Activated CD8-positive, alpha-beta T cell treated with anti-CD3 and anti-CD28 coated beads, Interleukin-2, amount 10 ng/mL, durations not matched to agents 7 days and 5 days (primary cell): Measurements from ENCODE around the gene ICAM1. TPM values are rescaled to one million over a fixed set of nuclear protein-coding genes. Genes with fewer than 3 reads are reported as not detected.
A peak's percentile ranks its signal among the peaks of the same experiment; 100 is the strongest.

Experiments used
- ATAC-seq: fragments of 150-1000 bp; cut with Tn5 transposase; one replicate; pipeline ENCODE4 v1.10.0; 2021; ENCODE audit warnings: moderate library complexity
- CTCF ChIA-PET: fragments of 350-600 bp; sonication (Branson Sonifier 250); formaldehyde crosslinking; loops from one replicate; lab custom pipeline; 2021; ENCODE audit warnings: antibody characterized with exemption; lab: Charles Lee
- POLR2A ChIA-PET: fragments of 350-600 bp; sonication (Branson Sonifier 250); formaldehyde crosslinking; loops from one replicate; lab custom pipeline; 2021; ENCODE audit warnings: antibody characterized with exemption; lab: Charles Lee
- DNase-seq: peaks from one replicate; pipeline ENCODE4 v3.0.0-alpha.2; 2020
- H3K27ac Mint-ChIP-seq: one replicate; pipeline ENCODE4 v1.8.0; 2021; ENCODE audit warnings: mild to moderate bottlenecking, mixed read lengths
- H3K27me3 Mint-ChIP-seq: one replicate; pipeline ENCODE4 v1.8.0; 2021; ENCODE audit warnings: low read depth, mixed read lengths
- H3K36me3 Mint-ChIP-seq: one replicate; pipeline ENCODE4 v1.8.0; 2021; ENCODE audit warnings: low read depth, mixed read lengths
- H3K4me1 Mint-ChIP-seq: one replicate; pipeline ENCODE4 v1.8.0; 2021; ENCODE audit warnings: low read depth, mixed read lengths
- H3K4me3 Mint-ChIP-seq: one replicate; pipeline ENCODE4 v1.8.0; 2021; ENCODE audit warnings: mild to moderate bottlenecking, mixed read lengths
- H3K9me3 Mint-ChIP-seq: one replicate; pipeline ENCODE4 v1.8.0; 2022; ENCODE audit warnings: mixed read lengths; ENCODE audit not compliant: insufficient read depth
- total RNA-seq, 2 experiments: library from RNA; stranded (reverse); gene quantifications; one replicate each; pipeline ENCODE4 v1.2.3, GENCODE V29; 2021

Gene ICAM1
- total RNA-seq, 2 experiments from 2014 or later: 10.7 to 11.1 TPM

- H3K36me3 Mint-ChIP-seq: peaks cover 36% of the 10 kb centered on the region
- no peak for ATAC-seq
- H3K27ac Mint-ChIP-seq: no peak overlapping the region
- no peaks in the 10 kb centered on the region for H3K27me3 Mint-ChIP-seq
- H3K4me1 Mint-ChIP-seq: peaks cover 17% of the 10 kb centered on the region
- POLR2A ChIA-PET: interaction anchor here (0.7 kb wide), 1 partner anchor 15 kb away, joined by 4 read pairs; no protein-coding TSS in a partner anchor
- no peaks in the 10 kb centered on the region for H3K9me3 Mint-ChIP-seq
- CTCF ChIA-PET: interaction anchor here (0.5 kb wide), 1 partner anchor 1440 kb away, joined by 3 read pairs; no protein-coding TSS in a partner anchor
- no peak for DNase-seq
- no peak overlapping the region for H3K4me3 Mint-ChIP-seq
These were observed 46.3 kb downstream of the ICAM1 start for GRCh38 chr19:10317045-10317856.

- H3K27me3 Mint-ChIP-seq: no peaks in the 10 kb centered on the region
- H3K4me1 Mint-ChIP-seq: peaks cover 17% of the 10 kb centered on the region
- H3K27ac Mint-ChIP-seq: no peak overlapping the region
- no peak overlapping the region for H3K4me3 Mint-ChIP-seq
- POLR2A ChIA-PET: interaction anchor here (1.4 kb wide), 1 partner anchor 12 kb away, joined by 4 read pairs; no protein-coding TSS in a partner anchor
- no peaks in the 10 kb centered on the region for H3K9me3 Mint-ChIP-seq
- H3K36me3 Mint-ChIP-seq: peaks cover 36% of the 10 kb centered on the region
- DNase-seq: no peak
- no peak for ATAC-seq
- CTCF ChIA-PET: no interaction called here
These were observed 47.0 kb downstream of the ICAM1 start for GRCh38 chr19:10317857-10318462.

- Mint-ChIP-seq H3K36me3 (peaks cover 40% of the 10 kb centered on the region), H3K27ac (no peak overlapping the region), H3K4me1 (peaks cover 17% of the 10 kb centered on the region), H3K4me3 (no peak overlapping the region), H3K9me3 (no peaks in the 10 kb centered on the region), H3K27me3 (no peaks in the 10 kb centered on the region)
- POLR2A ChIA-PET: interaction anchor here (1.4 kb wide), 1 partner anchor 11 kb away, joined by 4 read pairs; no protein-coding TSS in a partner anchor
- no peak for ATAC-seq
- DNase-seq: no peak
- CTCF ChIA-PET: no interaction called here
These were observed 48.1 kb downstream of the ICAM1 start for GRCh38 chr19:10318807-10319682.

GRCh38 chr19:10320602-10321416, 49.9 kb downstream of the ICAM1 start:
- Mint-ChIP-seq H3K9me3 (no peaks in the 10 kb centered on the region), H3K27me3 (no peaks in the 10 kb centered on the region), H3K4me1 (peaks cover 6% of the 10 kb centered on the region), H3K4me3 (no peak overlapping the region), H3K27ac (no peak overlapping the region), H3K36me3 (peaks cover 48% of the 10 kb centered on the region)
- ChIA-PET POLR2A (no interaction called here), CTCF (interaction anchor here (1.3 kb wide), 1 partner anchor 68 kb away, joined by 3 read pairs; no protein-coding TSS in a partner anchor)
- DNase-seq (no peak), ATAC-seq (no peak)

GRCh38 chr19:10321417-10321797, 50.5 kb downstream of the ICAM1 start:
- CTCF ChIA-PET: interaction anchor here (1.3 kb wide), 1 partner anchor 68 kb away, joined by 3 read pairs; no protein-coding TSS in a partner anchor
- DNase-seq (no peak), ATAC-seq (peak; percentile 29)
- Mint-ChIP-seq H3K4me3 (no peak overlapping the region), H3K27ac (no peak overlapping the region), H3K36me3 (peaks cover 42% of the 10 kb centered on the region), H3K4me1 (no peaks in the 10 kb centered on the region), H3K27me3 (no peaks in the 10 kb centered on the region), H3K9me3 (no peaks in the 10 kb centered on the region)
- POLR2A ChIA-PET: no interaction called here

- Mint-ChIP-seq H3K27ac (no peak overlapping the region), H3K27me3 (no peaks in the 10 kb centered on the region), H3K4me1 (no peaks in the 10 kb centered on the region), H3K36me3 (peaks cover 38% of the 10 kb centered on the region), H3K9me3 (no peaks in the 10 kb centered on the region), H3K4me3 (no peak overlapping the region)
- CTCF ChIA-PET: interaction anchor here (1.3 kb wide), 1 partner anchor 67 kb away, joined by 3 read pairs; no protein-coding TSS in a partner anchor
- ATAC-seq (peak; percentile 11), DNase-seq (no peak)
- POLR2A ChIA-PET: no interaction called here
These were observed 51.2 kb downstream of the ICAM1 start for GRCh38 chr19:10321874-10322835.

- no peak overlapping the region for H3K4me3 Mint-ChIP-seq
- POLR2A ChIA-PET: interaction anchor here (1.2 to 1.8 kb wide), 2 partner anchors 8 to 54 kb away, joined by 3 to 5 read pairs; partner anchors contain the start of genes ICAM1 and RAVER1
- peaks cover 46% of the 10 kb centered on the region for H3K36me3 Mint-ChIP-seq
- no peak for ATAC-seq
- CTCF ChIA-PET: no interaction called here
- no peak overlapping the region for H3K27ac Mint-ChIP-seq
- DNase-seq: no peak
- H3K9me3 Mint-ChIP-seq: no peaks in the 10 kb centered on the region
- no peaks in the 10 kb centered on the region for H3K27me3 Mint-ChIP-seq
- no peaks in the 10 kb centered on the region for H3K4me1 Mint-ChIP-seq
These were observed 54.8 kb downstream of the ICAM1 start for GRCh38 chr19:10325732-10326131.

- Mint-ChIP-seq H3K9me3 (no peaks in the 10 kb centered on the region), H3K36me3 (peaks cover 47% of the 10 kb centered on the region), H3K4me1 (peaks cover 12% of the 10 kb centered on the region), H3K27ac (no peak overlapping the region), H3K27me3 (no peaks in the 10 kb centered on the region), H3K4me3 (no peak overlapping the region)
- ChIA-PET POLR2A (no interaction called here), CTCF (no interaction called here)
- no peak for DNase-seq
- ATAC-seq: no peak
These were observed 56.9 kb downstream of the ICAM1 start for GRCh38 chr19:10327793-10328192.

GRCh38 chr19:10328558-10329429, 57.9 kb downstream of the ICAM1 start:
- DNase-seq: no peak
- no peak for ATAC-seq
- ChIA-PET CTCF (no interaction called here), POLR2A (interaction anchor here (1.2 kb wide), 1 partner anchor 10 kb away, joined by 4 read pairs; no protein-coding TSS in a partner anchor)
- H3K36me3 Mint-ChIP-seq: peaks cover 53% of the 10 kb centered on the region
- no peaks in the 10 kb centered on the region for H3K9me3 Mint-ChIP-seq
- no peaks in the 10 kb centered on the region for H3K27me3 Mint-ChIP-seq
- no peak overlapping the region for H3K4me3 Mint-ChIP-seq
- H3K4me1 Mint-ChIP-seq: peaks cover 17% of the 10 kb centered on the region
- no peak overlapping the region for H3K27ac Mint-ChIP-seq
